Measurements from ENCODE around the gene NHERF1.

The NHERF1 gene

GRCh38 chr17:74755533-74755932 is 7.1 kb downstream of the NHERF1 start (continued):
- no peak for TF ChIP-seq ELK4 (IDR thresholded peaks at IDR 0.05; ENCODE audit: borderline replicate concordance, low read depth, low read length)
- TF ChIP-seq ZBTB10 (tag by site-specific recombination; IDR thresholded peaks at IDR 0.05), result no peak
- TF ChIP-seq ZSCAN16 (tag by site-specific recombination; IDR thresholded peaks at IDR 0.05), result no peak
- no peak for TF ChIP-seq IKZF3 (tag by site-specific recombination; IDR thresholded peaks at IDR 0.05)

GRCh38 chr17:74756891-74757290 is 8.5 kb downstream of the NHERF1 start:
- H3K36me3 ChIP-seq (ENCODE audit: control insufficient read depth in 2 of 2, insufficient read depth in 1 of 2, low read length in 2 of 2), result no peaks in the 10 kb centered on the region
- H3K9me3 ChIP-seq (ENCODE audit: control insufficient read depth, insufficient read depth, low read depth, low read length), result no peaks in the 10 kb centered on the region
- no peak overlapping the region for H3K27ac ChIP-seq (ENCODE audit: extremely low read depth, low read depth, low read length)
- no peak for TF ChIP-seq ZNF146 (tag by site-specific recombination; IDR thresholded peaks at IDR 0.05)
- no peak for TF ChIP-seq TCF7L2 (IDR thresholded peaks at IDR 0.05; ENCODE audit: borderline replicate concordance, low read depth, low read length)
- TF ChIP-seq ZBTB1 (tag by site-specific recombination; IDR thresholded peaks at IDR 0.05), result no peak
- no peak for TF ChIP-seq OSR2 (tag by site-specific recombination; IDR thresholded peaks at IDR 0.05)
- TF ChIP-seq ZNF624 (tag by site-specific recombination; IDR thresholded peaks at IDR 0.05), result no peak
- no peak for TF ChIP-seq ZNF155 (tag by site-specific recombination; IDR thresholded peaks at IDR 0.05)
- TF ChIP-seq YY2 (tag by site-specific recombination; IDR thresholded peaks at IDR 0.05), result no peak
- no peak for TF ChIP-seq YY1 (tag by site-specific recombination; IDR thresholded peaks at IDR 0.05)
- TF ChIP-seq PRDM10 (tag by site-specific recombination; IDR thresholded peaks at IDR 0.05), result no peak
- TF ChIP-seq ZNF792 (tag by site-specific recombination; IDR thresholded peaks at IDR 0.05), result no peak
- TF ChIP-seq ATF2 (tag by site-specific recombination; IDR thresholded peaks at IDR 0.05; ENCODE audit: low read depth), result no peak
- TF ChIP-seq SP2 (tag by site-specific recombination; IDR thresholded peaks at IDR 0.05), result no peak
- TF ChIP-seq ZNF138 (tag by site-specific recombination; IDR thresholded peaks at IDR 0.05; ENCODE audit: borderline replicate concordance), result no peak
- no peak for TF ChIP-seq ZNF19 (tag by site-specific recombination; IDR thresholded peaks at IDR 0.05; ENCODE audit: low read depth)
- TF ChIP-seq ZNF626 (tag by site-specific recombination; IDR thresholded peaks at IDR 0.05), result no peak
- H3K4me3 ChIP-seq (ENCODE audit: low read depth, low read length), result no peak overlapping the region
- ChIA-PET POLR2A (interaction anchor here (2.0 to 3.7 kb wide), 2 partner anchors 7 to 20 kb away, joined by 8 to 22 read pairs; partner anchors contain the start of gene NAT9), CTCF (interaction anchor here (0.7 to 2.8 kb wide), 4 partner anchors 12 to 95 kb away, joined by 4 to 15 read pairs (median 10); partner anchors contain the start of gene RAB37)
- H3K4me1 ChIP-seq (ENCODE audit: control insufficient read depth, insufficient read depth, low read length), result peaks cover 14% of the 10 kb centered on the region
